GM19025 (cell line): ENCODE data around the gene MINDY1.

Experiments
- ATAC-seq: cut with Tn5 transposase; IDR thresholded peaks from one replicate; pipeline ENCODE4 v1.9.1; 2021; ENCODE audit warnings: mild to moderate bottlenecking, low read depth, moderate library complexity; ENCODE audit not compliant: unreplicated experiment

The MINDY1 gene

GRCh38 chr1:150969626-150970025 is 37.1 kb downstream of the MINDY1 start:
- no peak for ATAC-seq

GRCh38 chr1:150968491-150968890 is 38.2 kb downstream of the MINDY1 start:
- ATAC-seq: no peak

GRCh38 chr1:150967936-150968335 is 38.8 kb downstream of the MINDY1 start:
- ATAC-seq: no peak

- ATAC-seq: no peak
Observed at GRCh38 chr1:150966011-150966410, 40.7 kb downstream of the MINDY1 start.

- ATAC-seq: no peak
Observed at GRCh38 chr1:150965605-150966004, 41.1 kb downstream of the MINDY1 start.

GRCh38 chr1:150964164-150964489 is 42.6 kb downstream of the MINDY1 start:
- ATAC-seq: no peak

- ATAC-seq: no peak
Observed at GRCh38 chr1:150963321-150964163, 43.2 kb downstream of the MINDY1 start.

GRCh38 chr1:150961756-150962155 is 44.9 kb downstream of the MINDY1 start:
- ATAC-seq: no peak

GRCh38 chr1:150960646-150961045 is 46.1 kb downstream of the MINDY1 start:
- no peak for ATAC-seq

GRCh38 chr1:150957666-150958065 is 49.0 kb downstream of the MINDY1 start:
- no peak for ATAC-seq

GRCh38 chr1:150955280-150955679 is 51.4 kb downstream of the MINDY1 start:
- ATAC-seq: no peak

GRCh38 chr1:150954708-150955107 is 52.0 kb downstream of the MINDY1 start:
- no peak for ATAC-seq
